GM23248 (cell line): ENCODE results near the gene OR11A1. TPM values are rescaled to one million over a fixed set of nuclear protein-coding genes. Genes with fewer than 3 reads are reported as not detected.
"Not testable (repeated sequence)": the region's sequence is repeated elsewhere in the genome, so short reads cannot be mapped to it uniquely, and the experiment has no call there.

Source experiments
- DNase-seq: peaks from one replicate; pipeline ENCODE4 v3.0.0-alpha.2; 2015
- H2AFZ ChIP-seq: fragments of 200-600 bp; sonication (generic); 2 replicates; pipeline ENCODE4 v1.6.1; 2016; ENCODE audit warnings: antibody characterized with exemption
- H3F3A ChIP-seq: fragments of 200-600 bp; sonication (generic); 2 replicates; pipeline ENCODE4 v1.6.1; 2016; ENCODE audit warnings: mild to moderate bottlenecking, antibody characterized with exemption, mixed run types; ENCODE audit not compliant: insufficient read depth
- H3K27ac ChIP-seq: fragments of 200-600 bp; sonication (generic); 2 replicates; pipeline ENCODE4 v1.5.1; 2016; ENCODE audit warnings: mild to moderate bottlenecking
- H3K27me3 ChIP-seq: fragments of 200-600 bp; sonication (generic); replicated peaks from 2 replicates; pipeline ENCODE4 v1.6.1; 2016; ENCODE audit warnings: mild to moderate bottlenecking; ENCODE audit not compliant: insufficient read depth
- H3K36me3 ChIP-seq: fragments of 200-600 bp; sonication (generic); 2 replicates; pipeline ENCODE4 v1.6.1; 2016; ENCODE audit warnings: low read depth, mild to moderate bottlenecking
- H3K4me1 ChIP-seq: fragments of 200-600 bp; sonication (generic); 2 replicates; pipeline ENCODE4 v1.6.1; 2016; ENCODE audit warnings: mild to moderate bottlenecking; ENCODE audit not compliant: insufficient read depth
- H3K4me2 ChIP-seq: fragments of 200-600 bp; sonication (generic); one replicate; pipeline ENCODE4 v1.6.1; 2016; ENCODE audit warnings: mild to moderate bottlenecking; ENCODE audit not compliant: unreplicated experiment
- H3K4me3 ChIP-seq: fragments of 200-600 bp; sonication (generic); 2 replicates; pipeline ENCODE4 v1.5.1; 2016; ENCODE audit warnings: mild to moderate bottlenecking
- H3K79me2 ChIP-seq: fragments of 200-600 bp; sonication (generic); 2 replicates; pipeline ENCODE4 v1.6.1; 2016; ENCODE audit warnings: mild to moderate bottlenecking; ENCODE audit not compliant: insufficient read depth
- H3K9ac ChIP-seq: fragments of 200-600 bp; sonication (generic); 2 replicates; pipeline ENCODE4 v1.6.1; 2016; ENCODE audit warnings: mild to moderate bottlenecking
- H3K9me2 ChIP-seq: fragments of 200-600 bp; sonication (generic); 2 replicates; pipeline ENCODE4 v1.6.1; 2016; ENCODE audit warnings: mixed run types, mild to moderate bottlenecking, moderate library complexity; ENCODE audit not compliant: insufficient read depth
- H3K9me3 ChIP-seq: fragments of 200-600 bp; sonication (generic); one replicate; pipeline ENCODE4 v1.6.1; 2017; ENCODE audit warnings: low read depth
- H4K20me1 ChIP-seq: fragments of 200-600 bp; sonication (generic); 2 replicates; pipeline ENCODE4 v1.6.0; 2016; ENCODE audit not compliant: insufficient read depth
- EZH2 ChIP-seq: fragments of 200-600 bp; sonication (generic); IDR thresholded peaks from 2 replicates; pipeline ENCODE4 v1.6.1; 2018; ENCODE audit warnings: antibody characterized with exemption, mild to moderate bottlenecking; ENCODE audit not compliant: insufficient read depth, poor library complexity, severe bottlenecking
- EZH2phosphoT487 ChIP-seq: fragments of 200-600 bp; sonication (generic); IDR thresholded peaks from 2 replicates; pipeline ENCODE4 v1.6.1; 2018; ENCODE audit warnings: antibody characterized with exemption, moderate library complexity, mild to moderate bottlenecking, low read depth; ENCODE audit not compliant: insufficient read depth
- WGBS, 2 experiments: methylation state at CpG; one replicate each; pipeline ENCODE4 v1.1.6; 2015 to 2017; ENCODE audit warnings: low lambda C conversion rate in 2 of 2, low coverage in 1 of 2; ENCODE audit errors: missing lambda C conversion rate in 2 of 2; 5-methylcytosine and 5-hydroxymethylcytosine counted together
- in situ Hi-C: fragments of 300-500 bp; cut with MboI; formaldehyde crosslinking; loops from 2 replicates; pipeline ENCODE4 v1.15.0; 2020
- polyA plus RNA-seq: library from polyadenylated mRNA; unstranded; fragments of >200 nt; fragmentation: Nextera tagmentation; extraction: Ambion mirVana; gene quantifications from 2 replicates; pipeline ENCODE4 v1.2.1, GENCODE V29; 2016
- total RNA-seq: library from RNA; depleted of rRNA; stranded (reverse); fragments of >200 nt; shearing (Covaris generic); gene quantifications from 2 replicates; pipeline ENCODE4 v1.2.3, GENCODE V29; 2014

The OR11A1 gene
- total and polyA plus RNA-seq, 2 experiments from 2014 or later: not detected

DNA sequence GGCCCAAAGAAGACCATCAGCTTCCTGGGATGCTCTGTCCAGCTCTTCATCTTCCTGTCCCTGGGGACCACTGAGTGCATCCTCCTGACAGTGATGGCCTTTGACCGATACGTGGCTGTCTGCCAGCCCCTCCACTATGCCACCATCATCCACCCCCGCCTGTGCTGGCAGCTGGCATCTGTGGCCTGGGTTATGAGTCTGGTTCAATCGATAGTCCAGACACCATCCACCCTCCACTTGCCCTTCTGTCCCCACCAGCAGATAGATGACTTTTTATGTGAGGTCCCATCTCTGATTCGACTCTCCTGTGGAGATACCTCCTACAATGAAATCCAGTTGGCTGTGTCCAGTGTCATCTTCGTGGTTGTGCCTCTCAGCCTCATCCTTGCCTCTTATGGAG is 5.2 kb upstream of the OR11A1 start:
- Histone ChIP-seq H3K4me1 (no peaks in the 10 kb centered on the region), H3K4me2 (no peak overlapping the region), H3K4me3 (no peak overlapping the region), H3K79me2 (no peaks in the 10 kb centered on the region), H3K27ac (no peak overlapping the region), H4K20me1 (no peaks in the 10 kb centered on the region), H2AFZ (no peak overlapping the region), H3K9me3 (no peaks in the 10 kb centered on the region), H3K27me3 (no peaks in the 10 kb centered on the region), H3F3A (no peaks in the 10 kb centered on the region), H3K36me3 (no peaks in the 10 kb centered on the region), H3K9me2 (no peaks in the 10 kb centered on the region), H3K9ac (no peak overlapping the region)
- in situ Hi-C loops: no loop called here
- no peak for TF ChIP-seq EZH2
- TF ChIP-seq EZH2phosphoT487: no peak
- 17% methylated on average over 6 of the region's 6 CpGs for WGBS, 2 experiments
- no peak for DNase-seq

DNA sequence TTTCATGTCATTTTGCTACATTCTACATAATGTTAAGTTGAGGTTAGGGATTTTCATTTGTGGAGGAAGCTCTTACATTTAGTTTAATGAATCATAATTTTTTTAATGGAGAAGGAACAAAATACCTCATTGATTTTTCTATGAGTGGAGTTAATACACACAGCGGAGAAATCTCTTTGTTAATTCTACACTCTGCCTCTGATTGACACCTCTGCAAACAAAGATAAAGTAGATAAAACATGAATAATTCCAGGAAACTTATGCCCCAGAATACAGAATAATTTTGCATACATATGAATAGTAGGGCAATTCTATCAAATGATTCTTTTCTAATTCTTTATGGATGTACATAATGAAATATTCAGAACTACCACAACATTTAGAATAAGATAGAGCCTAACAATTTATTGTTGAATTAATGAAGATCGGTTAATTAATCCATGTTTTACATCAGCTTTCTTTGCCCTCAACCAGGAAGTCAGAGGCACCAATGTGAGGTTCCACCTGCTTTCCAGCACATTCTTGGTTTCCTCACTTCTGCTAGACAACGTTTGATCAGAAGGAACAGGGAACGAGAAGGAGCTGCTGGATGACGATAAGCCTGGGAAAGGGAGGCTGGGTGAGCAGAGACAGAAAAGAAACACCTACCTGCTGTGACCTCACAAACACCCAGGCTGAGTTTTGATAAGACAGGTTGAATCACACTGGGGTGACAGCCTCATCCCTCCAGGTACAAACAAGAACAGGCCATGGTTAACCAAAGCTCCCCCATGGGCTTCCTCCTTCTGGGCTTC is 4.3 kb upstream of the OR11A1 start:
- no peak for DNase-seq
- H3K9me2 ChIP-seq: no peaks in the 10 kb centered on the region
- H3K27ac ChIP-seq: no peak overlapping the region
- H3K79me2 ChIP-seq: no peaks in the 10 kb centered on the region
- no peaks in the 10 kb centered on the region for H3K27me3 ChIP-seq
- in situ Hi-C loops: no loop called here
- H3K4me1 ChIP-seq: no peaks in the 10 kb centered on the region
- WGBS, 2 experiments: 28 to 30% methylated on average over 5 of the region's 5 CpGs
- H3K4me2 ChIP-seq: no peak overlapping the region
- no peak for TF ChIP-seq EZH2
- no peak for TF ChIP-seq EZH2phosphoT487
- no peak overlapping the region for H3K9ac ChIP-seq
- no peaks in the 10 kb centered on the region for H3K9me3 ChIP-seq
- no peaks in the 10 kb centered on the region for H3F3A ChIP-seq
- no peak overlapping the region for H2AFZ ChIP-seq
- H4K20me1 ChIP-seq: no peaks in the 10 kb centered on the region
- H3K4me3 ChIP-seq: no peak overlapping the region
- H3K36me3 ChIP-seq: no peaks in the 10 kb centered on the region

DNA sequence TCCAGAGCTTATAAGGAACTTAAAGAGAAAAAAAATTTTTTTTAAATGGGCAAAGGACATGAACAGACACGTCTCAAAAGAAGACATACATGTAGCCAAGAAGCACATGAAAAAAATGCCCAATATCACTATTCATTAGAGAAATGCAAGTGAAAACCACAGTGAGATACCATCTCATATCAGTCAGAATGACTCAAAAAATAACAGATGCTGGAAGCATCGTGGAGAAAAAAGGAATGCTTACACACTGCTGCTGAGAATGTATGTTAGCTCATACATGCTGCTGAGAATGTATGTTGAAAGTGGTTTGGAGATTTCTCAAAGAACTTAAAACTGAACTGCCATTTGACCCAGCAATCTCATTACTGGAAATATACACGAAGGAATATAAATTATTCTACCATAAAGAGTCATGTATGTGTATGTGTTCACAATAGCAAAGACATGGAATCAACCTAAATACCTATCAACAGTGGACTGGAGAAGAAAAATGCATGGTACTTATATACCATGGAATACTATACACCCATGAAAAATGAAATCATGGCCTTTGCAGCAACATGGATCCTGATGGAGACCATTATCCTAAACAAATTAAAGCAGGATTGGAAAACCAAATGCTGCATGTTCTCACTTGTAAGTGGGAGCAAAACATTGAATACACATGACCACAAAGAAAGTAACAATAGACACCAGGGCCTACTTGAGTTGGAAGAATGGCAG is 5.2 kb downstream of the OR11A1 start:
- H3F3A ChIP-seq: no peaks in the 10 kb centered on the region
- H3K9ac ChIP-seq: no peak overlapping the region
- no peaks in the 10 kb centered on the region for H3K9me3 ChIP-seq
- TF ChIP-seq EZH2: no peak
- no peak for TF ChIP-seq EZH2phosphoT487
- no peaks in the 10 kb centered on the region for H3K27me3 ChIP-seq
- no peak overlapping the region for H3K27ac ChIP-seq
- no peaks in the 10 kb centered on the region for H4K20me1 ChIP-seq
- no peaks in the 10 kb centered on the region for H3K36me3 ChIP-seq
- in situ Hi-C loops: no loop called here
- no peaks in the 10 kb centered on the region for H3K9me2 ChIP-seq
- no peak overlapping the region for H3K4me2 ChIP-seq
- 12 to 13% methylated on average over 3 of the region's 3 CpGs for WGBS, 2 experiments
- no peaks in the 10 kb centered on the region for H3K79me2 ChIP-seq
- no peak for DNase-seq
- H3K4me3 ChIP-seq: no peak overlapping the region
- H2AFZ ChIP-seq: no peak overlapping the region
- no peaks in the 10 kb centered on the region for H3K4me1 ChIP-seq

DNA sequence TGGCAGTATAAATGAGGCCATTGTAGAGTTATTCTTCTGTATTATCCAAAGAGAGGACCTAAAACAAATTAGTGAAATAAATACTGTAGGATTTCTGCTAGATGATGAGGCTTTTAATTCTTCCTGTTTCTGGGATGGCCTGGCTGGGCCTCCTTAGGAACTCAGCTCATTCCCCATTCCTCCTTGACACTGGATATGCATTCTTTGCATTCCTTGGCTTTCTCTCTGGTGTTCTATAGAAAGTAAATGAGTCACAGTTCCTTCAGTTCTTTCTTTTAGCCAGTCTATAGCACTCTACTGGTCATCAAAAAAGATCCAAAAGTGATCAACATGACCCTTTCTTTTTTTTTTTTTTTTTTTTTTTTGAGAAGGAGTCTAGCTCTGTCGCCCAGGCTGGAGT is 9.2 kb downstream of the OR11A1 start:
- Histone ChIP-seq H3K4me2 (no peak overlapping the region), H3K79me2 (no peaks in the 10 kb centered on the region), H3K27ac (no peak overlapping the region), H3K27me3 (no peaks in the 10 kb centered on the region), H4K20me1 (no peaks in the 10 kb centered on the region), H3K9me2 (no peaks in the 10 kb centered on the region), H3K4me3 (no peak overlapping the region), H3F3A (no peaks in the 10 kb centered on the region), H3K4me1 (no peaks in the 10 kb centered on the region), H3K9ac (no peak overlapping the region), H3K9me3 (no peaks in the 10 kb centered on the region), H3K36me3 (no peaks in the 10 kb centered on the region), H2AFZ (no peak overlapping the region)
- in situ Hi-C loops: no loop called here
- no peak for DNase-seq
- 11 to 43% methylated on average over 1 of the region's 1 CpG for WGBS, 2 experiments
- TF ChIP-seq EZH2 (no peak), EZH2phosphoT487 (no peak)

DNA sequence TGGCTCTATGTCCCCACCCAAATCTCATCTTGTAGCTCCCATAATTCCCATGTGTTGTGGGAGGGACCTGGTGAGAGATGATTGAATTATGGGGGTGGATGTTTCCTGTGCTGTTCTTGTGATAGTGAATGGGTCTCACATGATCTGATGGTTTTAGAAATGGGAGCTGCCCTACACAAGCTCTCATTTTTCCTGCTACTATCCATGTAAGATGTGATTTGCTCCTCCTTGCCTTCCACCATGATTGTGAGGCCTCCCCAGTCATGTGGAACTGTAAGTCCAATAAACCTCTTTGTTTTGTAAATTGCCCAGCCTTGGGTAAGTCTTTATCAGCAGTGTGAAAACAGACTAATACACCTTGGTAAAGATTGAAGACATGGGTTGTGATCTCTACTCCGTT is 12.8 kb downstream of the OR11A1 start:
- 0 to 6% methylated on average over 1 of the region's 1 CpG for WGBS, 2 experiments
- DNase-seq, in situ Hi-C loops, H3K79me2 ChIP-seq, H3K9me3 ChIP-seq, H3K27me3 ChIP-seq, H3K36me3 ChIP-seq, H2AFZ ChIP-seq, H3K9me2 ChIP-seq, H3K27ac ChIP-seq, H3K4me2 ChIP-seq, H4K20me1 ChIP-seq, H3K4me3 ChIP-seq, H3K9ac ChIP-seq, H3F3A ChIP-seq, H3K4me1 ChIP-seq: not testable (repeated sequence)
